Karpas-422 (cell line): Measurements from ENCODE around the gene SLN. TPM values are rescaled to one million over a fixed set of nuclear protein-coding genes. Genes with fewer than 3 reads are reported as not detected.

ENCODE experiments used
- DNase-seq: peaks from one replicate; pipeline ENCODE4 v3.0.0-alpha.2; 2015
- H2AFZ ChIP-seq: fragments of 200-600 bp; sonication (generic); 2 replicates; pipeline ENCODE4 v1.6.1; 2014; ENCODE audit warnings: antibody characterized with exemption, low read length, mixed read lengths
- H3K27ac ChIP-seq: fragments of 200-600 bp; sonication (generic); 2 replicates; pipeline ENCODE4 v1.5.1; 2014; ENCODE audit warnings: mild to moderate bottlenecking, low read length, moderate library complexity
- H3K27me3 ChIP-seq: fragments of 200-600 bp; sonication (generic); 2 replicates; pipeline ENCODE4 v1.6.1; 2014; ENCODE audit warnings: low read length, mixed read lengths
- H3K36me3 ChIP-seq: fragments of 200-600 bp; sonication (generic); 2 replicates; pipeline ENCODE4 v1.6.1; 2014; ENCODE audit warnings: low read length, mixed read lengths; ENCODE audit not compliant: insufficient read depth
- H3K4me1 ChIP-seq: fragments of 200-600 bp; sonication (generic); 2 replicates; pipeline ENCODE4 v1.6.1; 2014; ENCODE audit warnings: mild to moderate bottlenecking, low read length, mixed read lengths
- H3K4me2 ChIP-seq: fragments of 200-600 bp; sonication (generic); 2 replicates; pipeline ENCODE4 v1.6.1; 2014; ENCODE audit warnings: low read length, low read depth, mild to moderate bottlenecking; ENCODE audit not compliant: poor library complexity, severe bottlenecking
- H3K4me3 ChIP-seq: fragments of 200-600 bp; sonication (generic); 2 replicates; pipeline ENCODE4 v1.5.1; 2014; ENCODE audit warnings: mild to moderate bottlenecking, antibody characterized with exemption, low read length, mixed read lengths
- H3K79me2 ChIP-seq: fragments of 200-600 bp; sonication (generic); 2 replicates; pipeline ENCODE4 v1.6.1; 2014; ENCODE audit warnings: mild to moderate bottlenecking, low read length, mixed read lengths
- H3K9ac ChIP-seq: fragments of 200-600 bp; sonication (generic); 2 replicates; pipeline ENCODE4 v1.6.0; 2014; ENCODE audit warnings: low read length
- H3K9me2 ChIP-seq: fragments of 200-600 bp; sonication (generic), shearing (Covaris generic); replicated peaks from 2 replicates; pipeline ENCODE4 v1.6.0; 2014; ENCODE audit warnings: mild to moderate bottlenecking, low read length, moderate library complexity; ENCODE audit not compliant: insufficient read depth
- H3K9me3 ChIP-seq: fragments of 300-700, 200-600 bp; sonication (generic); 2 replicates; pipeline ENCODE4 v1.6.1; 2014; ENCODE audit warnings: low read length, mixed read lengths
- H4K20me1 ChIP-seq: fragments of 200-600 bp; sonication (generic); 2 replicates; pipeline ENCODE4 v1.6.1; 2014; ENCODE audit warnings: mild to moderate bottlenecking, antibody characterized with exemption, low read length, low read depth; ENCODE audit not compliant: insufficient read depth
- total RNA-seq: library from RNA; depleted of rRNA; stranded (reverse); fragments of >200 nt; shearing (Covaris generic); gene quantifications from 2 replicates; pipeline ENCODE4 v1.2.3, GENCODE V29; 2014; ENCODE audit warnings: low replicate concordance

SLN gene
- total RNA-seq, 1 experiment from 2014 or later: not detected

DNA sequence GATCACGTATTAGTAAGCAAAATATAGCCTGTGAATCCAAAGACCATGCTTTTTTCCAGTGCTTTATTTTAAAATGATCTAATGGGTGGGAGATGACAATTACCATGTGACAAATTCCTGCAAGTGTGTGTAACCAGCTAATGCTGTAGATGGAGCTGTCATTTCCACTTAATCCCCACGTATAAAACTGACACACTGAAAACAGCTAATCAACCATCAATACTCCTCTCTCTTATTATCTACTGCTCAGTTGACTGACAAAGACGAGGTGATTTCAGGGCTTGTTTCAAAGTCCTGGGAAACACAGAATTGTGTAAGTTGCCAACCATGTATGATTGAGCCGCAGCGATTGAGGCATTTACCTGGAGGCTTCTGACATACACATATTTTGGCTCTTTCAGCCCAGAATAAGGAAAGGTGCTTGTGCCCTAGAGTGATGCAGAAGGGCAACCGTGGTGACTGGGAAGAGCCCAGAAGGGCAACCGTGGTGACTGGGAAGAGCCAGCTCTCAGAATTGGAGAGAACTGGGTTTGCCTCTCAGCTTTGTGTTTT is 9.7 kb downstream of the SLN start:
- Histone ChIP-seq H3K9me3 (no peaks in the 10 kb centered on the region), H3K4me3 (no peak overlapping the region), H3K4me2 (no peak overlapping the region), H3K9me2 (no peaks in the 10 kb centered on the region), H3K9ac (no peak overlapping the region), H3K36me3 (no peaks in the 10 kb centered on the region), H3K79me2 (no peaks in the 10 kb centered on the region), H4K20me1 (no peaks in the 10 kb centered on the region), H3K27me3 (no peaks in the 10 kb centered on the region), H3K4me1 (no peaks in the 10 kb centered on the region), H2AFZ (no peak overlapping the region), H3K27ac (no peak overlapping the region)
- no peak for DNase-seq

DNA sequence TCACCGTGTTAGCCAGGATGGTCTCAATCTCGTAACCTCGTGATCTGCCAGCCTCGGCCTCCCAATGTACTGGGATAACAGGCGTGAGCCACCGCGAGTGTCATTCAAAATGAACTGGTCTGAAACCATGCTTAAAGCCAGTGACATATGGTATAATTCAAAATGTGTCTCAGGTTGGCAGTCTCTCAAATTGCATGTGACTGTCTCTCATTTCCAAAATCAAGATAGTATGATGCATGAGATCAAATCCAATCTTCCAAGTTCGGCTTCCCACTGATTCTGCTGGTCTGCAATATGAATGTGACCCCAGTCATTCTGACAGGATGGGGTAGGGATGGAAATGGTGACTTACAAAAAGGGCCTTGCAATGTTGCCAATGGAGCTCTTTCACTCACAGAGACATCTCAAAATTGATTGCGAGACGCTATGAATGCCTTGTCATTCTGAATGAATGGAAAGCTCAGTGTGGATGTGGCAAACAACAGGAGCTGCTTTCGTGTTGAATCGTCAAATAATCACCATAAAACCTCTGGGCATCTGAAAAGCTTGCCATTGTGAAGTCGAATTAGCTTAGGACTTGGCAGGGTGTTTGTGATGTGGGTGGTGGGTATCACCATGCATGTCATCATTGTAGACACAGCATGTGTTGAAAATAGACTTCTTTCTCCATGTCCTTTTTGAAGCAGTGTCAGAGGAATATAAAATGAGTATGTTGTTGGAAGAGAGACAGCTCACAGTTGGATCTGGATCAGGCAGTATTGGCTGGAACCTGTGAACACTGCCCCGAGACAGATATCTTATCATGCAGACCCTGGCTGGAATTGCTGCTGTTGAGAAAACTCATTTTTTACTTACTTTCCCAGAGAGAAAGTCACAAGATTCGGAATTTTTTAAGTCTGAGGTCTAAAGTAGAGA is 12.2 kb downstream of the SLN start:
- no peak overlapping the region for H3K4me3 ChIP-seq
- no peak overlapping the region for H3K9ac ChIP-seq
- H3K36me3 ChIP-seq: no peaks in the 10 kb centered on the region
- no peak for DNase-seq
- H3K27ac ChIP-seq: no peak overlapping the region
- H3K27me3 ChIP-seq: no peaks in the 10 kb centered on the region
- H3K4me2 ChIP-seq: no peak overlapping the region
- H3K9me2 ChIP-seq: no peaks in the 10 kb centered on the region
- no peaks in the 10 kb centered on the region for H3K4me1 ChIP-seq
- no peaks in the 10 kb centered on the region for H4K20me1 ChIP-seq
- no peaks in the 10 kb centered on the region for H3K79me2 ChIP-seq
- no peak overlapping the region for H2AFZ ChIP-seq
- H3K9me3 ChIP-seq: no peaks in the 10 kb centered on the region

DNA sequence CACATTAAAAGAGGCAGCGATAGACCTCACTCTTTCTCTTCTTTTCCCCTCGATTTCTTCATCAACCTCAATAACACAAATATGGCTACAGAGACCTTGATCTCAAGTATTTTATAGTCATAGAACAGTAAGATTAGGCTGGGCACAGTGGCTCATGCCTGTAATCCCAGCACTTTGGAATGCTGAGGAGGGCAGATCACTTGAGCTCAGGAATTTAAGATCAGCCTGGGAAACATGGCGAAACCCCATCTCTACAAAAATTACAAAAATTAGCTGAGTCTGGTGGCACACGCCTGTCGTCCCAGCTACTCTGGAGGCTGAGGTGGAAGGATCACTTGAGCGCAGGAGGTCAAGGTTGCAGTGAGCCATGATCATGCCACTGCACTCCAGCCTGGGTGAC is 14.6 kb downstream of the SLN start:
- H3K9me2 ChIP-seq: no peaks in the 10 kb centered on the region
- H3K4me3 ChIP-seq: no peak overlapping the region
- no peaks in the 10 kb centered on the region for H3K9me3 ChIP-seq
- H4K20me1 ChIP-seq: no peaks in the 10 kb centered on the region
- H3K27me3 ChIP-seq: no peaks in the 10 kb centered on the region
- no peak overlapping the region for H3K9ac ChIP-seq
- DNase-seq: no peak
- no peak overlapping the region for H3K4me2 ChIP-seq
- no peak overlapping the region for H3K27ac ChIP-seq
- no peak overlapping the region for H2AFZ ChIP-seq
- no peaks in the 10 kb centered on the region for H3K36me3 ChIP-seq
- no peaks in the 10 kb centered on the region for H3K4me1 ChIP-seq
- no peaks in the 10 kb centered on the region for H3K79me2 ChIP-seq

GRCh38 chr11:107696140-107696539 is 15.7 kb downstream of the SLN start:
- no peaks in the 10 kb centered on the region for H3K36me3 ChIP-seq
- no peaks in the 10 kb centered on the region for H4K20me1 ChIP-seq
- H3K4me2 ChIP-seq: no peak overlapping the region
- H3K9ac ChIP-seq: no peak overlapping the region
- no peak overlapping the region for H3K4me3 ChIP-seq
- H3K27ac ChIP-seq: no peak overlapping the region
- no peaks in the 10 kb centered on the region for H3K9me3 ChIP-seq
- no peak overlapping the region for H2AFZ ChIP-seq
- no peak for DNase-seq
- no peaks in the 10 kb centered on the region for H3K4me1 ChIP-seq
- H3K79me2 ChIP-seq: no peaks in the 10 kb centered on the region
- H3K9me2 ChIP-seq: no peaks in the 10 kb centered on the region
- H3K27me3 ChIP-seq: no peaks in the 10 kb centered on the region

- Histone ChIP-seq H3K4me2 (no peak overlapping the region), H3K9me2 (no peaks in the 10 kb centered on the region), H3K79me2 (no peaks in the 10 kb centered on the region), H4K20me1 (no peaks in the 10 kb centered on the region), H3K27me3 (no peaks in the 10 kb centered on the region), H3K4me3 (no peak overlapping the region), H3K4me1 (no peaks in the 10 kb centered on the region), H3K36me3 (no peaks in the 10 kb centered on the region), H3K27ac (no peak overlapping the region), H3K9me3 (no peaks in the 10 kb centered on the region), H2AFZ (no peak overlapping the region), H3K9ac (no peak overlapping the region)
- no peak for DNase-seq
Observed at GRCh38 chr11:107695446-107695845, 16.4 kb downstream of the SLN start.

DNA sequence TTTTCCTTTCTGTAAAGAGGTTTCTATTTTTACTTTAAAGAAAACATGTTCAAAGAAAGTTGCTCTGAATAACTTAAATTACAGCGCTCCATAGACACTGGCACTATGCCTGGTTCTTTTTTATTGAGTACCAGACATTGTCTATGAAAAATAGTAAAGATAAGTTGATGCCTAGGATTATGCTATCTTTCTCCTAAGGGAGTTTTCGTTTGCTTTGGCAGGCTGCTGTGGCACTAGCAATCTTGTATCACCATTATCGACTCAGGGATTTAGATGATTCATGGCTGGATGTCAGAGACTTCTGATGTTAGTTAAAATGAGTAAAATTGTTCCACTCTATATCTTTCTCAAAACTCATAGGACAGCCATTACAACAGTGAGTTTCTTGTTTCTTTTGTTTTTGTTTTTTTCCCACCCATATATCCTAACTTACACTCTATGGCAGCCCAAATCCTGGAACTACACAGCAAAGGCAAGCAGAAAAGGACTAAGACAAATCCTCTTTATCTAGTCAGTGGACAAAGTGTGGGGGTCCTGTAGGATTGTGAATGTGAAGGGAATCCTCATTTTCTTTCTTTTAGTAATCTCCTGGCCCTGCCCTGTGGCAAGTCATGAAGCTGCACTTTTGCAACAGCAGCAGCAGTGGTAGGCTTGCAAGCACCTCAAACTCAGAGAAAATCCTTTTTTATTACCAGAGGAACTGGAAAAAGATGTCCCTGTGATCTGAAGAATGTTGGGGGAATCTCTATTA is 20.7 kb downstream of the SLN start:
- no peaks in the 10 kb centered on the region for H3K27me3 ChIP-seq
- H3K4me3 ChIP-seq: no peak overlapping the region
- no peaks in the 10 kb centered on the region for H3K36me3 ChIP-seq
- DNase-seq: no peak
- no peaks in the 10 kb centered on the region for H4K20me1 ChIP-seq
- no peaks in the 10 kb centered on the region for H3K9me3 ChIP-seq
- no peak overlapping the region for H3K9ac ChIP-seq
- H2AFZ ChIP-seq: no peak overlapping the region; the same call in 1 of the 2 replicates
- no peak overlapping the region for H3K4me2 ChIP-seq
- no peaks in the 10 kb centered on the region for H3K79me2 ChIP-seq
- no peaks in the 10 kb centered on the region for H3K9me2 ChIP-seq
- peaks cover 8% of the 10 kb centered on the region; the same call in 1 of the 2 replicates for H3K4me1 ChIP-seq
- H3K27ac ChIP-seq: no peak overlapping the region

- H3K9ac ChIP-seq: no peak overlapping the region
- peak overlapping the region; percentile 19 for H3K4me2 ChIP-seq
- DNase-seq: peak; percentile 93
- no peak overlapping the region for H2AFZ ChIP-seq
- no peaks in the 10 kb centered on the region for H3K79me2 ChIP-seq
- H3K4me3 ChIP-seq: no peak overlapping the region
- no peaks in the 10 kb centered on the region for H3K9me2 ChIP-seq
- peaks cover 8% of the 10 kb centered on the region; the same call in 1 of the 2 replicates for H3K4me1 ChIP-seq
- no peaks in the 10 kb centered on the region for H4K20me1 ChIP-seq
- no peak overlapping the region for H3K27ac ChIP-seq
- no peaks in the 10 kb centered on the region for H3K36me3 ChIP-seq
- no peaks in the 10 kb centered on the region for H3K27me3 ChIP-seq
- no peaks in the 10 kb centered on the region for H3K9me3 ChIP-seq
Observed at GRCh38 chr11:107689317-107690202, 22.3 kb downstream of the SLN start.
